KMS-11 (cell line): ENCODE data around the gene STXBP6.

Experiments
- H2AFZ ChIP-seq: fragments of 200-600 bp; sonication (generic); 2 replicates; pipeline ENCODE4 v1.6.1; 2016; ENCODE audit warnings: antibody characterized with exemption, mixed run types, low read depth
- H3K27ac ChIP-seq: fragments of 200-600 bp; sonication (generic); 2 replicates; pipeline ENCODE4 v1.6.1; 2016; ENCODE audit warnings: mild to moderate bottlenecking, mixed run types
- H3K27me3 ChIP-seq: fragments of 200-600 bp; sonication (generic); 2 replicates; pipeline ENCODE4 v1.6.1; 2017; ENCODE audit warnings: mild to moderate bottlenecking, low read depth, mixed run types, moderate library complexity; ENCODE audit not compliant: insufficient read depth
- H3K36me3 ChIP-seq: fragments of 200-600 bp; sonication (generic); 2 replicates; pipeline ENCODE4 v1.6.1; 2017; ENCODE audit warnings: mild to moderate bottlenecking, mixed run types; ENCODE audit not compliant: insufficient read depth
- H3K4me1 ChIP-seq: fragments of 200-600 bp; sonication (generic); 2 replicates; pipeline ENCODE4 v1.6.1; 2016; ENCODE audit warnings: mild to moderate bottlenecking, low read depth, mixed run types; ENCODE audit not compliant: poor library complexity, severe bottlenecking
- H3K4me2 ChIP-seq: fragments of 200-600 bp; sonication (generic); 2 replicates; pipeline ENCODE4 v1.7.0; 2016; ENCODE audit warnings: mild to moderate bottlenecking, mixed run types
- H3K4me3 ChIP-seq: fragments of 200-600 bp; sonication (generic); IDR thresholded peaks from 2 replicates; pipeline ENCODE4 v1.6.1; 2017; ENCODE audit warnings: low read depth, low read length, mixed read lengths; ENCODE audit not compliant: insufficient read depth
- H3K79me2 ChIP-seq: fragments of 200-600 bp; sonication (generic); 2 replicates; pipeline ENCODE4 v1.6.1; 2016; ENCODE audit warnings: low read depth, mixed run types; ENCODE audit not compliant: insufficient read depth
- H3K9ac ChIP-seq: fragments of 200-600 bp; sonication (generic); 2 replicates; pipeline ENCODE4 v1.6.1; 2016; ENCODE audit warnings: mild to moderate bottlenecking, mixed run types
- H4K20me1 ChIP-seq: fragments of 200-600 bp; sonication (generic); 2 replicates; pipeline ENCODE4 v1.6.1; 2016; ENCODE audit warnings: mild to moderate bottlenecking, mixed run types; ENCODE audit not compliant: insufficient read depth
- TF ChIP-seq, protein P1 (sequence below): fragments of 200-600 bp; sonication (generic); conservative IDR thresholded peaks from 2 replicates; pipeline ENCODE4 v1.6.1; 2017; ENCODE audit warnings: low read depth, mild to moderate bottlenecking, antibody characterized with exemption, low read length, moderate library complexity, mixed read lengths

STXBP6 gene

DNA sequence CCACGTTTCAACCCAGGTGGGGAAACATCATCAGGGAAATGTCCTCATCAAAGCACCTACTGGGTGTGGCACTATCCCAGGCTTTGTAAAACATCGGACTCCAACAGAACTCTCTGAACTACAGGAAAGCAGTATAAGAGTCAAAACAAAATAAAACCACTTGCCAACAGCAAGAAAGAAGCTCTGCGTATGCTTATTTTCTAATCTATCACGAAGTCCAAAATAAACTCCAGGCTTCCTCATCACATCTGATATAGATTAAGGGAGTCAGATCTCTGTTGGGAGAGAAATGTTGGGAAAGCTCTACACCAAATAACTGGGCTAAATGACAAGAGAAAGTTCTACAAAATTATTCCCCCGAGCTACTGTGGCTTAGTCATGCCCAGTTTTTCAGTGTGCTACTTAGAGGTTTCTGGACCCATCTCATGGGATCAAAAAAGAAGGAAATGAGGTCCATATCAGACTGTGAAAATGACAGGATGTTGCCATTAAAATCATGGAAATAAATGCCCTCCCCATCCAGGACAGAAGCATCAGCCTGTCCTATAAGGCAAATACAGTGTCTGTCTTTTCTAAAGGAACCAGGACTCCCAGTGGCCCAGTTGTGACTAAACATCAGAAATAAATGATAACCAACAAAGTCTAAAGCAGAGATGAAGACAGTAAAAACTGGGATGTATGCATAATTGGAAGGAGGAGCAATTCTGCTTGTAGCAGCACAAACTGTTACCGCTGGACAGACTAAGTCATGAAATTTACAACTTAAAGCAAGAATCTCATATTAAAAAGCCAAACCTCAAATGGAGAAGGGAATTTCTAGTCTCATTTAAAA is 149.5 kb downstream of the STXBP6 start:
- Histone ChIP-seq H2AFZ (no peak overlapping the region), H3K36me3 (no peaks in the 10 kb centered on the region), H4K20me1 (no peaks in the 10 kb centered on the region), H3K4me2 (no peak overlapping the region), H3K27ac (no peak overlapping the region), H3K4me1 (no peaks in the 10 kb centered on the region), H3K27me3 (no peaks in the 10 kb centered on the region), H3K4me3 (no peak overlapping the region), H3K9ac (no peak overlapping the region), H3K79me2 (no peaks in the 10 kb centered on the region)
- TF ChIP-seq, protein P1, sequence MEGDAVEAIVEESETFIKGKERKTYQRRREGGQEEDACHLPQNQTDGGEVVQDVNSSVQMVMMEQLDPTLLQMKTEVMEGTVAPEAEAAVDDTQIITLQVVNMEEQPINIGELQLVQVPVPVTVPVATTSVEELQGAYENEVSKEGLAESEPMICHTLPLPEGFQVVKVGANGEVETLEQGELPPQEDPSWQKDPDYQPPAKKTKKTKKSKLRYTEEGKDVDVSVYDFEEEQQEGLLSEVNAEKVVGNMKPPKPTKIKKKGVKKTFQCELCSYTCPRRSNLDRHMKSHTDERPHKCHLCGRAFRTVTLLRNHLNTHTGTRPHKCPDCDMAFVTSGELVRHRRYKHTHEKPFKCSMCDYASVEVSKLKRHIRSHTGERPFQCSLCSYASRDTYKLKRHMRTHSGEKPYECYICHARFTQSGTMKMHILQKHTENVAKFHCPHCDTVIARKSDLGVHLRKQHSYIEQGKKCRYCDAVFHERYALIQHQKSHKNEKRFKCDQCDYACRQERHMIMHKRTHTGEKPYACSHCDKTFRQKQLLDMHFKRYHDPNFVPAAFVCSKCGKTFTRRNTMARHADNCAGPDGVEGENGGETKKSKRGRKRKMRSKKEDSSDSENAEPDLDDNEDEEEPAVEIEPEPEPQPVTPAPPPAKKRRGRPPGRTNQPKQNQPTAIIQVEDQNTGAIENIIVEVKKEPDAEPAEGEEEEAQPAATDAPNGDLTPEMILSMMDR: no peak

DNA sequence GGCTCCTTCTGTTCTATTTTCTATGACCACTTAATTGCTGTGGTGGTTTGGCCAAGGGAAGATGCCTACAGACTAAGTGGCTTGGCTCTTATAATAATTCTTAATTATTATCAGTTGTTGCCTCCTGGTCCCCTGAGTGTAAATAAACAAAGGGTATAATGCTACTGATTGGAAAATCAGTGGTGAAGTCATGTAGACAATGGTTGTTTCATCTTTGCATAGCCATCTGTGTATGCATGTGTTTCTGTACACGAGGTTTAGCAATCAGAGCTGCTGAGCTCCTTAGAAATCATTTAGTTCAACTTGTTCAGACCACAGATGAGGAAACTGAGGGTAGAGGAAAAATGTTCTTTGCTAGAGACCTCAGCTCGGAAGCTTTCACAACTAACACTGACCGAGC is 152.2 kb downstream of the STXBP6 start:
- TF ChIP-seq, protein P1: no peak
- Histone ChIP-seq H3K27me3 (no peaks in the 10 kb centered on the region), H3K4me1 (no peaks in the 10 kb centered on the region)

DNA sequence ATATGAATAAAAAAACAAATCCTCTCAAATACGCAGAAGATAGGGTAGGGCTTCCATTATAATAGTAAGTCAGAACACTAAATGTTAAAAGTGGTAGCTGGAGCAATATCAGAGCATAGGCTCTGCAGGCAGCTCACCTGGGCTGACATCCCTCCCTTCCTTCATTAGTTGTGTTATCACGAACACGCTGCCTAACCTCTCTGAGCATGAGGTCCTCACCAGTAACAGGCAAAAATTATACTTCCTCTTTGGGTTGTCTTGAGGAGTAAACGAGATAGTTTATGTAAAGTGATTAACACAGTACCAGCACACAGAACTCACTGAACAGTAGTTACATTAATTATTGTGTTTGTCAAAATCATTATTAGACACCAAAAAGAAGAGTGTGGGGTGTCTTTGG is 154.3 kb downstream of the STXBP6 start:
- Histone ChIP-seq H3K27ac (no peak overlapping the region), H3K79me2 (no peaks in the 10 kb centered on the region), H3K4me3 (no peak overlapping the region), H3K36me3 (no peaks in the 10 kb centered on the region), H3K9ac (no peak overlapping the region), H3K4me1 (no peaks in the 10 kb centered on the region), H4K20me1 (no peaks in the 10 kb centered on the region), H3K27me3 (no peaks in the 10 kb centered on the region), H3K4me2 (no peak overlapping the region), H2AFZ (no peak overlapping the region)
- TF ChIP-seq, protein P1: no peak

More for the DNA sequence above, 152.2 kb downstream of the STXBP6 start:
- H3K27ac ChIP-seq: no peak overlapping the region
- no peaks in the 10 kb centered on the region for H3K79me2 ChIP-seq
- no peak overlapping the region for H3K9ac ChIP-seq
- H2AFZ ChIP-seq: no peak overlapping the region
- H4K20me1 ChIP-seq: no peaks in the 10 kb centered on the region
- no peak overlapping the region for H3K4me3 ChIP-seq
- no peaks in the 10 kb centered on the region for H3K36me3 ChIP-seq
- H3K4me2 ChIP-seq: no peak overlapping the region

DNA sequence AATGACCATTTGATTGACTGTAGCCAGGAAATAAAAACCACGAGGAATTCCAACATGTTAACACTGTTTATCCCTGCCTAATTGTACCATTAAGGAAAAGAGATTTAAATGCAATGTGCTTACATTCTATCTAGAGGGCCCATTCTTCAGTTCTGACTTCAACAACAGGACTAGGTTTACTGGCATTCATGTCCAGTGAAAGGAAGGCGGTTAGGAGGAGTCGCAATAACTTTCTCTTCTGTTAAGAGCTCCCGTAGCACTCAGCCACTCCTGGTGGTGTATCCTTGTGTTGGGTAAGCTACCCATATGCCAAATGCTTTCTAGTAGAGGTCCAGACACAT is 154.7 kb downstream of the STXBP6 start:
- no peaks in the 10 kb centered on the region for H3K79me2 ChIP-seq
- no peaks in the 10 kb centered on the region for H3K27me3 ChIP-seq
- H3K4me1 ChIP-seq: no peaks in the 10 kb centered on the region
- no peak overlapping the region for H3K4me2 ChIP-seq
- H4K20me1 ChIP-seq: no peaks in the 10 kb centered on the region
- H3K9ac ChIP-seq: no peak overlapping the region
- H3K4me3 ChIP-seq: no peak overlapping the region
- H3K36me3 ChIP-seq: no peaks in the 10 kb centered on the region
- TF ChIP-seq, protein P1: no peak
- no peak overlapping the region for H2AFZ ChIP-seq
- no peak overlapping the region for H3K27ac ChIP-seq
